Ureter (tissue), 1 donor: ENCODE data around the gene DISC1. TPM values are rescaled to one million over a fixed set of nuclear protein-coding genes. Genes with fewer than 3 reads are reported as not detected.

ENCODE experiments used
- DNase-seq: peaks from one replicate; pipeline ENCODE4 v3.0.0-alpha.2; 2020; ENCODE audit warnings: low spot score
- total RNA-seq: library from RNA; stranded (reverse); gene quantifications from one replicate; pipeline ENCODE4 v1.2.4, GENCODE V29; 2023
- donor health status: DM: yes; HTN: yes; CAD: no.

Gene DISC1
- total RNA-seq, 1 donor from 2014 or later: 9.6 TPM

DNA sequence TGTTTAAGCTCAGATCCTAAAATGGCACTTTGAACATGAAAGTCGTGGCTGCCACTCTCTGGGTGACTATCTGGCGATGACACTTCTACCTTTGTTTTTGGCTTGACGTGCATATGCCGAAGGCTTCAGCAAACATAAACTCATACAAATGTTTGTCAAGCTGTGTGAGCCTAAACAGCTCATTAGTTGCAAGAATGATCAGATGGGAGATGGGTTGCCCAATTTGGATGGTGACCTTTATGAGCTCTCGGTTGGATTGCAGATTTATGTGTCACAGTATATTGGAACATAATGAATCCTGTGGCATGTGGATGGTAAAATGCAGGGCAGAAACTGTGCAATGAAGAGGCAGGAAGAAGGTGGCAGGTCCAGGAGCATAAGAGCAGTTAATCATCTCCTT, 229.3 kb downstream of the DISC1 start:
- no peak for DNase-seq

DNA sequence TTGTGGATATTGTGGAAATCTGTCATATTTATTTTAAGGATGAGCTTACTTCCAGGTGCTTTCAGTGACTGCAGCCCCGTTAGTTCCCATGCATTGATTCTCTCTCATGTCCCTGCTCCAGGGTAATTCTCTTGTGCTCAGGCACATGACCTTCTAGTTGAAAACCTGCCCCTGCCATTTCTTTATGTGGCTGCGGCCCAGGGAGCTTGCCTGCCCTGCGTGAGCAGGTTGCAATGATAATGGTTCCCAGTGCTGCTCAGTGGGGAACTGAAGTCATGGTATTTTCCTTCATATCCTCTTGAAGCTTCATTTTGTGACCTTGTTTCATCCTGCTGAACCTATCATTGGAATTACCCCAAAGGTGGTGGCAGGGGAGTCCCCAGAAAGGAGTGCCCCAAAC, 229.8 kb downstream of the DISC1 start:
- no peak for DNase-seq

DNA sequence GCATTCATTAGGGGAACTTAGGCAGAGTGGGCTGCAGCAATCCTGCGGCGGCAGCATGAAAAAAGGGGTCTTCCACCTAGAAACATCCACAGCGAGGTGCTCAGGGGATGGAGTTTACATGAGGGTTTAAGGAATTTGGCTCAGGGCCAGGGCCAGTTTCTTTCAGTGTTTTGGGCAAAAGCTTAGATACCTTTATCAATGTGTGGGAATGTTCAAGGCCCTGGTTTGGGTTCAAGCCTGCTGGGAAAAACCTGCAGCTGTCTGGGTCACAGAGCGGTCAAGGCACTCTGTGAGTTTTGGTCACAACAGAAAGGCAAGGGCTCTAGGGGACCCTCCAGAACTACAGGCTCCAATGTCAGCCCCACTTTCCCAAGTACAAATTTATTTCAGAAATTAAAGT, 230.3 kb downstream of the DISC1 start:
- DNase-seq: no peak

DNA sequence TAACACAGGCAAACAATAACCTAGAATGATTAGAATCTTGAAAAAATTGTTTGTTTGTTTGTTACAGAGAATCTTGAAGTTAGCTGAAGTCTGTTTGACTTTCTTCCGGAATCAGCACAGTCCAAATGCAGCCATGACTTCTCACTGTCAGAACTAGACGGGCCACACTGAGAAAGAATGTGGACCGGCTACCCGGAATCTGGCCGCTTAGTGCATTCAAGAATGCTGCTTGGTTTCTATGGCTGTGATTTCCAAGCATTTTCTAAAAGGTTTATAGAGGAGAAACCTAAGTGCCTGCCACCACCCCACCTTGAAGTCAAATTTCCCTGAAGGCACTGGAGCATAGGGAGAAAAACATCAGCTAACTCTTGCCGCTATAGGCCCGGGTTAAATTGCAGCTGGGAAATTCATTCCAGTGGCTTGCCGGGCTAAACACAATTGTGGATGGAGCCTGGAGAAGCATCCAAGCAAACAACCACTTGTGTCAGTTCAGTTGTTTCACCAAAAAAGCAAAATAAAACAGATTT, 231.1 kb downstream of the DISC1 start:
- DNase-seq: no peak

DNA sequence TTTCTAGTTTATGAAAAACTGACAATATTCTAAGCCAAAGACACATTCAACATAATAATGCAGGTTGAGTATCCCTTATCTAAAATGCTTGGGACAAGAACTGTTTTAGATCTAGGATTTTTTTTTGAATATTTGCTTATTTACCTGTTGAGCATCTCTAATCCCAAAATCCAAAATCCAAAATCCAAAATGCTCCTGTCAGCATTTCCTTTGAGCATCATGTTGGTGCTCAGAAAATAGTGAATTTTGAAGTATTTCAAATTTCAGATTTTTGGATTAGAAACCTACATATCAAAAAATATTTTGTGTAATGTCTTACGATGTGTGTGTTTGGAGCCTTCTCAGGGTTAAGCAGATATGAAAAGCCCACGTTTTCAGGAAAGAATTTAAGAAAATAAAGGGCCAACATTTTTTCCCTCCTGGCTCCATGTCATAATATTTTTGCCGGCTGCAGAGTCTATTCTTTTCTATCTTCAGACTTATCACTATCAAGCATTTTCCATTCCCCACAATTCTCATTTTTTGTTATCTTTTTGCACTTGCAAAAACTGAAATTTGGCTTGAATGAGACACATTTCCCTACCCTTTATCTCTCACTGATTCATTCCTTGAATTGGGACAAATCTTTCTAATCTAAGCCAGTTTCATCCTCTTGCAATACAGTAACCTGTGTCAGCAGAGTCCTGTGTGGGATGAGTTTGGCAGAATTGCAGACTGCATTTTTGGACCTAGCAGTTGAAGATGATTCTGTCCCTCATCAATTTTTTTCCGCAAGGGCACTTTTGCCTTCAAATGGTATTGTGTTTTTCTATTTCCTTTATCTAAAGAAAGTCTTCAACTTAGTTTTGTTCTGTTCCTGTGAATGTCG, 233.9 kb downstream of the DISC1 start:
- DNase-seq: no peak

DNA sequence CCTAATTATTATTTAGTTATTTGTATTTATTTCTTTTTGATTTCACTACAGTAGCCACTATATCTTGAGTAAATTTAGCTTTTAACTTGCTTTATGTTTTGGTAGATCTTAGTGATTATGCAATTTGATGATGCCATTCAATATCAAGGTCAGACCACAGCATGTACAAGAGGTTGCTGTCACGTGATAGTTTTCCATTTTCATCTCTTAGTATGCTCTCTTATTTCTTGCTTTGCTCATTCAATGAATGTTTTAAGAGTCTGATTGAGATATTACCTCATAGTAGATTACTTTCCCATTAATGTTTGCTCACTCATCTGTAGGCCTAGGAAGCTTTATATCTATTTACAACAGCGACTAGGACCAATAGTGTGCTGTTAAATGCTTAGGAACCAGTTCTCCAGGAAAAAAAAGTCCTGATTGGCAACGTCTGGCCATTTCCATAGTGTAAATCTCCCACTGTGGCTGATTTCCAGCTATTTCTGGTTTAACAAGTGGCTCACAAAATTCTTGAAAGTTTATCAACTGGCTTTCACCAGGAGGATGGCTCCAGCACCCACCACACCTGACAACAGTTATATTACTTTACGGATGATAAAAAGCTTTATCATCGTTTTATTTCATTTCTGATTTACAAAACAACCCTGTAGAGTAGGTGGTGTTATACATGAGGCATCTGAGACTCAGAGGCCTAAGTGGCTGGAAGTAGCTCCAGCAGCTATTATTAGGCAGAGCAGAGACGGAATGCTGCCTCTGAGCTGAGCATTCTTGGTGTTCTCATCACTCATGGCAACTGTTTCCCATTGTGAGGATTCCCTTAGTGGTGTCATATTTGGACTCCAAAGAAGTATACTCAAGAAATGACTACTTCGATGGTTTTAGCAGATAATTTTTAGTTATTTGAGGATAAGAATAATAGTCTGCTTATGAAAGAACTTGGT, 235.2 kb downstream of the DISC1 start:
- DNase-seq: no peak

- no peak for DNase-seq
Measured at GRCh38 chr1:231862611-231863010, 236.0 kb downstream of the DISC1 start.

GRCh38 chr1:231865331-231865730, 238.7 kb downstream of the DISC1 start:
- DNase-seq: no peak

GRCh38 chr1:231866392-231867331, 240.1 kb downstream of the DISC1 start:
- DNase-seq: peak; percentile 63

DNA sequence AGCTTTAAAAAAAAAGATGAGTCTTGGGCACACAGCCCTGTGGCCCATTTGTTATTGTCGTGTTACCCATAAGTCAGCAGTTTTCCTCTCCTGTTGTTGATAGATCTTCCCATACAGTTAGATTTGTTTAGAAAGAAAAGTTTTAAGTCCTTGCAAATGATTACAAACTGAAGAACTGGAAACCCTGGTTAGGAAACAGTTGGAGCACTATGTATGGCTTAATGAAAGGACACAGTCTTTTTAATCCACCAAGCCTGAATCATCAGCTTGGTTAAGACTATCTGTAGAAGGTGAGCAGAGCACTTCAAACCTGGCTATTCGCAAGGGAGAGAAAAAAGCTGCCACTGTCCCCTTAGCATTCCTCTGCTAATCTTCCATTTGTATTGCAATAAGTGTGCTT, 241.0 kb downstream of the DISC1 start:
- DNase-seq: no peak

GRCh38 chr1:231869364-231869763, 242.8 kb downstream of the DISC1 start:
- no peak for DNase-seq

- DNase-seq: no peak
Measured at GRCh38 chr1:231871471-231871870, 244.9 kb downstream of the DISC1 start.

DNA sequence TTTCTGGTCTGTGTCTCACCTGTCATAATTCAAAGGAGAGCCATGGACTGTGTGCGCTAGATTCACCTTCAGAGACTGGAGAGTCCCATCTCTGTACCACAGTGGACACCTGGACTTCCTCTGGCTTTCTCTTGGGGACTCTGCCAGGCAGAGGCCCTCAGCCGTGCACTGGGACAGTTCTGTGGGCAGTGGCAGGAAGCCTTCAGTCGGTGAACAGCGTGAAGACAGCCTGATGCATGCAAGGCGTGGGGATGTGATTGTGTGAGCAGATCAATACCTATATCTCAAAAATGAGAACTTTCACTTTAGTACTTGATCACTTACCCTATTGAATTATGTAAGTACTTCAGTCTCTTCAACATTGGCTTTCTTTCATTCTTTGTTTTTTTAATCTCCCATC, 245.3 kb downstream of the DISC1 start:
- DNase-seq: no peak

DNA sequence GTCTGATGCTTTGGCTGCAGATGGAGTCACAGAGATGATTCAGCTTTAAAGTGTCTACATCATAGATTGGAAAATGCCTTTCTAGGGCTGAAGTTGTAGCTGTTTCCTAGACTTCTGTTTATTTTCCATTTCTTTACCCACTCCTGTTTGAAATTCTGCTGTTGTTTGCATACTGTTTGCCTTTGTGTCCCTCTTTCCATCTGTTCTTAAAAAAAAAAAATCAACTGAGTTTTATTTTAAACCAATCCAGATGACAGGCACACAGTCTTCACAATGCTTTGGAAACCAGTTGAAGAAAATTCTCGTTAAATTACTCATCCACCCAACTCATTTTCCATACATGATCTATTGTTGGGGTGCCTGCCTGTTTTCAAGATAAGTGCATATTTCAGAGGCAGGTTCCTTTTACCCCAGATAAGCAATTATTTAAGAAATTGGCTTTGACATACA, 245.9 kb downstream of the DISC1 start:
- no peak for DNase-seq

GRCh38 chr1:231878737-231879136, 252.1 kb downstream of the DISC1 start:
- DNase-seq: no peak

DNA sequence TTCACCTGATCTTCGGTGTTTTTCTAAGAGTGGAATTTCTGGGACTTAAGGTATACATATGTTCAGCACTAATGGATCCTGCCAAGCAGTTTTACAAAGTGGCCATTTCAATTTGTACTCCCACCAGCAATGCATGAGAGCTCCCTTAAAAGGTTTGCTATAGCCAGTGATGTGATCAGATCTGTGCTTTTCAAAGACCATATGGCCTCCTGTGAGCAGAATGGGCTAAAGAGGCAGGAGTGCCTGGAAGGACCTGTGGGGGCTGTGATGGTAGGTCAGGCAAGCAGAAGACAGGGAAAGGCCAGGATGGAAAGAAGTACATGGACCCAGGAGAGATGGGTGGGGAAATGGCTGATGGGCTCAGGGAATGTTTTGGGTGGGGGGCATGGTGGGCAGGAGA, 252.7 kb downstream of the DISC1 start:
- DNase-seq: no peak

GRCh38 chr1:231882333-231882732, 255.7 kb downstream of the DISC1 start:
- no peak for DNase-seq

DNA sequence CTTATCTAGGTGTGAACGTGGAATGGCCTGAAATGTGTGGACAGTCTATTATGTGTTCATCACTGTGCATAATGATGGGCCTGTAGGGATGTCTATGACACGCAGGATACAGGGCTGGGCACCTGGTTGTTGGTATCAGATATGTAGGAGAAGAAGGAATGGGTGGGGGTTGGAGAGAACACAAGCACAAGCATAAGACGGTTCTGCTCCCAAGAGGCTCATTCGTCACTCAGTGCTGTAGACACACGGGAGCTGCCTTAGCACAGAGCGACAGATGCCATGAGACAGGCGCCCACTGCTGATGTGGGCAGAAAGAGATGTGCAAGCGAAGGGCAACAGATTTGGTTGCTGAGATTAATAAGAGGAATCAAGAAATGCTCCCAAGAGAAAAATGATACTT, 256.2 kb downstream of the DISC1 start:
- DNase-seq: no peak

GRCh38 chr1:231883382-231883781, 256.8 kb downstream of the DISC1 start:
- DNase-seq: no peak

- DNase-seq: no peak
Measured at GRCh38 chr1:231885209-231885854, 258.7 kb downstream of the DISC1 start.

GRCh38 chr1:231887166-231887565, 260.6 kb downstream of the DISC1 start:
- DNase-seq: no peak
